K562 (cell line): ENCODE results near the gene NLGN3. TPM values are rescaled to one million over a fixed set of nuclear protein-coding genes. Genes with fewer than 3 reads are reported as not detected.

Experiments
- GABPB1 ChIP-seq: sonication (generic); formaldehyde crosslinking; IDR thresholded peaks from 2 replicates; pipeline ENCODE4 v1.8.0; 2022; ENCODE audit warnings: mild to moderate bottlenecking, missing genetic modification reagents
- GTF2B ChIP-seq: IDR thresholded peaks from 2 replicates; pipeline ENCODE4 v1.6.1; 2011; ENCODE audit not compliant: insufficient read length; ENCODE audit errors: extremely low read depth
- HOXB6 ChIP-seq: fragments of 250-450 bp; sonication (Bioruptor Pico); IDR thresholded peaks from 2 replicates; pipeline ENCODE4 v1.5.1; 2022; ENCODE audit warnings: mild to moderate bottlenecking, borderline replicate concordance
- POLR2H ChIP-seq: IDR thresholded peaks from 2 replicates; pipeline ENCODE4 v1.6.1; 2016; ENCODE audit warnings: missing genetic modification characterization, low read depth, mild to moderate bottlenecking, control low read depth, missing compliant biosample characterization, moderate library complexity
- RCOR1 ChIP-seq, 2 experiments: IDR thresholded peaks; 2 replicates each; pipeline ENCODE4 v1.6.1; 2012; ENCODE audit warnings: low read depth in 2 of 2, low read length in 2 of 2, borderline replicate concordance in 1 of 2, improper control_type of control experiment in 1 of 2
- polyA plus RNA-seq, 8 experiments: library from polyadenylated mRNA; depleted of rRNA in 4 of 8; stranded (reverse) in 5 of 8; unstranded in 3 of 8; fragments of >200 nt; fragmentation: Nextera tagmentation in 2 of 8; fragmentation: Illumina TruSeq in 1 of 8; extraction: Ambion mirVana in 2 of 8; extraction: Trizol in 1 of 8; gene quantifications; 2 replicates each; pipeline versions ENCODE4 v1.2.1 to v1.2.3, GENCODE V29; 2011 to 2014; ENCODE audit warnings: inconsistent platforms in 1 of 8, missing spikeins in 1 of 8
- total RNA-seq, 7 experiments: library from RNA; depleted of rRNA in 6 of 7; stranded (reverse); fragments of >200 nt in 6 of 7; fragmentation: Illumina TruSeq in 2 of 7; extraction: Trizol in 2 of 7; gene quantifications; 2 replicates each; pipeline versions ENCODE4 v1.2.1 to v1.2.3, GENCODE V29; 2011 to 2021; ENCODE audit warnings: low replicate concordance in 1 of 7
- TF ChIP-seq, protein P1 (sequence below): fragments of 250-450 bp; sonication (Bioruptor Pico); IDR thresholded peaks from 2 replicates; pipeline ENCODE4 v1.5.0; 2020; ENCODE audit warnings: mild to moderate bottlenecking, borderline replicate concordance
- TF ChIP-seq, protein P2 (sequence below): sonication (generic); formaldehyde crosslinking; IDR thresholded peaks from 2 replicates; pipeline ENCODE4 v1.8.0; 2022; ENCODE audit warnings: missing genetic modification reagents, mild to moderate bottlenecking, borderline replicate concordance
- TF ChIP-seq, protein P3 (sequence below): fragments of 200-800 bp; sonication (Bioruptor generic); IDR thresholded peaks from 2 replicates; pipeline ENCODE4 v1.6.1; 2017; ENCODE audit warnings: missing genetic modification characterization, missing compliant biosample characterization

Gene NLGN3
- total and polyA plus RNA-seq, 9 of the 15 experiments (the other 6 are each of a cell fraction or from before 2014, with no cell fraction given), result 0.03 to 0.86 (median 0.25) TPM

DNA sequence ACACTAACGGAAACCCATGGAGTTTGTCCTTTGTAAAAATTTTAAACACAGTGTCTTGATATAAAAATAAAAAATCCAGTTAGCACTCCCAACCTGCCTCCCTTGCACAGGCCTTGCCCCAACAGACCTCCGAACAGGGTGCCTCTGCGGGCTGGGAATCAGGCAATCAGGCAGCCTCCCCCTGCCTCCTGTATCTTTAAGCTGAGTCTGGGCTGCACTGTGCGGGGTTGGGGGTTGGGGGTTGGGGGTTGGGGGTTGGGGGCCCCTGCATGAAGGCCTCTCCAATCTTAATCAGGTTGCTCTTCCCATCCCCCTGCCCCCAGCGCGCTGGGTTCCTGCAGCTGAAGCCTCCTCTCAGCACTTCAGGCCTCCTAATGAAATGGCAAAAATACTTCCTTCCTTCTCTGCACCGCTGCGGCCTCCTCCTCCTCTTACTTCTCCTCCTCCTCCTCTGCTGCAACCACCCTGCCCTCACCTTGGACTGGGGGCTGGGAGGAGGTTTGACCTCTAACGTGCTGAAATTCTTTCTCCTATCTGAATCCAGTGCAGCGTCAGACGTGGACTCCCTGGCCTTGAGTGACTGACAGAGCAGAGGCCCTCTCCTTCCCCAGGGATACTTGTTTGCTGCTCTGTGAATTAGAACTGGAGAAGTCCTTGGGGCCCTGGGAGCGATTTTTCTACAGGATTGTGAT lies 26.6 kb downstream of the NLGN3 start (continued):
- TF ChIP-seq RCOR1 (IDR thresholded peaks at IDR 0.05; ENCODE audit: borderline replicate concordance in 1 of 2, low read depth in 2 of 2, low read length in 2 of 2) (peak in 1 of 2 experiments; percentile 34; a peak in 1 of 4 replicates), GTF2B (no peak), HOXB6 (no peak), POLR2H (tag) (no peak), GABPB1 (CRISPR knock-in tag) (no peak)
- TF ChIP-seq, protein P1, sequence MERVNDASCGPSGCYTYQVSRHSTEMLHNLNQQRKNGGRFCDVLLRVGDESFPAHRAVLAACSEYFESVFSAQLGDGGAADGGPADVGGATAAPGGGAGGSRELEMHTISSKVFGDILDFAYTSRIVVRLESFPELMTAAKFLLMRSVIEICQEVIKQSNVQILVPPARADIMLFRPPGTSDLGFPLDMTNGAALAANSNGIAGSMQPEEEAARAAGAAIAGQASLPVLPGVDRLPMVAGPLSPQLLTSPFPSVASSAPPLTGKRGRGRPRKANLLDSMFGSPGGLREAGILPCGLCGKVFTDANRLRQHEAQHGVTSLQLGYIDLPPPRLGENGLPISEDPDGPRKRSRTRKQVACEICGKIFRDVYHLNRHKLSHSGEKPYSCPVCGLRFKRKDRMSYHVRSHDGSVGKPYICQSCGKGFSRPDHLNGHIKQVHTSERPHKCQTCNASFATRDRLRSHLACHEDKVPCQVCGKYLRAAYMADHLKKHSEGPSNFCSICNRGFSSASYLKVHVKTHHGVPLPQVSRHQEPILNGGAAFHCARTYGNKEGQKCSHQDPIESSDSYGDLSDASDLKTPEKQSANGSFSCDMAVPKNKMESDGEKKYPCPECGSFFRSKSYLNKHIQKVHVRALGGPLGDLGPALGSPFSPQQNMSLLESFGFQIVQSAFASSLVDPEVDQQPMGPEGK (CRISPR knock-in tag), result no peak
- TF ChIP-seq, protein P2, sequence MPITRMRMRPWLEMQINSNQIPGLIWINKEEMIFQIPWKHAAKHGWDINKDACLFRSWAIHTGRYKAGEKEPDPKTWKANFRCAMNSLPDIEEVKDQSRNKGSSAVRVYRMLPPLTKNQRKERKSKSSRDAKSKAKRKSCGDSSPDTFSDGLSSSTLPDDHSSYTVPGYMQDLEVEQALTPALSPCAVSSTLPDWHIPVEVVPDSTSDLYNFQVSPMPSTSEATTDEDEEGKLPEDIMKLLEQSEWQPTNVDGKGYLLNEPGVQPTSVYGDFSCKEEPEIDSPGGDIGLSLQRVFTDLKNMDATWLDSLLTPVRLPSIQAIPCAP (CRISPR knock-in tag), result no peak
- TF ChIP-seq, protein P3, sequence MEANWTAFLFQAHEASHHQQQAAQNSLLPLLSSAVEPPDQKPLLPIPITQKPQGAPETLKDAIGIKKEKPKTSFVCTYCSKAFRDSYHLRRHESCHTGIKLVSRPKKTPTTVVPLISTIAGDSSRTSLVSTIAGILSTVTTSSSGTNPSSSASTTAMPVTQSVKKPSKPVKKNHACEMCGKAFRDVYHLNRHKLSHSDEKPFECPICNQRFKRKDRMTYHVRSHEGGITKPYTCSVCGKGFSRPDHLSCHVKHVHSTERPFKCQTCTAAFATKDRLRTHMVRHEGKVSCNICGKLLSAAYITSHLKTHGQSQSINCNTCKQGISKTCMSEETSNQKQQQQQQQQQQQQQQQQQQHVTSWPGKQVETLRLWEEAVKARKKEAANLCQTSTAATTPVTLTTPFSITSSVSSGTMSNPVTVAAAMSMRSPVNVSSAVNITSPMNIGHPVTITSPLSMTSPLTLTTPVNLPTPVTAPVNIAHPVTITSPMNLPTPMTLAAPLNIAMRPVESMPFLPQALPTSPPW (CRISPR knock-in tag), result peak; percentile 49; the same call in 1 of the 2 replicates
- TF ChIP-seq, all 486 proteins: peak for 11
